HG02870 (cell line): ENCODE results near the gene MMP14.
"Not testable (repeated sequence)": the region's sequence is repeated elsewhere in the genome, so short reads cannot be mapped to it uniquely, and the experiment has no call there.

Source experiments
- ATAC-seq: cut with Tn5 transposase; IDR thresholded peaks from one replicate; pipeline ENCODE4 v1.9.1; 2021; ENCODE audit warnings: mild to moderate bottlenecking, moderate library complexity; ENCODE audit not compliant: unreplicated experiment

Gene MMP14

DNA sequence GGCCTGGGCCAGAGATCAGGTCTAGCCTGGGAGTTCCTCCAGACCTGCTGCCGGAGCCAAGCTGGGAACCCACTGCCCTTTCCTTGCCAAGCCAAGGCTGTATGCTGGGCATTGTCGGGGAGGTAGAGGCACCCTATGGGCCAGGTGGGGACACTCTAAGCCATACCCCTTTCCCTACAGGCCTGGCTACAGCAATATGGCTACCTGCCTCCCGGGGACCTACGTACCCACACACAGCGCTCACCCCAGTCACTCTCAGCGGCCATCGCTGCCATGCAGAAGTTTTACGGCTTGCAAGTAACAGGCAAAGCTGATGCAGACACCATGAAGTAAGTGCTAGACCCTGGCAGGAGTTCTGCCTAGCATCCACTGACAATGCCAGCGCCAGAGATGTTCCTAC lies 4.9 kb downstream of the MMP14 start:
- ATAC-seq, result no peak

- ATAC-seq, result no peak
Measured at GRCh38 chr14:22841769-22842168, 5.4 kb downstream of the MMP14 start.

DNA sequence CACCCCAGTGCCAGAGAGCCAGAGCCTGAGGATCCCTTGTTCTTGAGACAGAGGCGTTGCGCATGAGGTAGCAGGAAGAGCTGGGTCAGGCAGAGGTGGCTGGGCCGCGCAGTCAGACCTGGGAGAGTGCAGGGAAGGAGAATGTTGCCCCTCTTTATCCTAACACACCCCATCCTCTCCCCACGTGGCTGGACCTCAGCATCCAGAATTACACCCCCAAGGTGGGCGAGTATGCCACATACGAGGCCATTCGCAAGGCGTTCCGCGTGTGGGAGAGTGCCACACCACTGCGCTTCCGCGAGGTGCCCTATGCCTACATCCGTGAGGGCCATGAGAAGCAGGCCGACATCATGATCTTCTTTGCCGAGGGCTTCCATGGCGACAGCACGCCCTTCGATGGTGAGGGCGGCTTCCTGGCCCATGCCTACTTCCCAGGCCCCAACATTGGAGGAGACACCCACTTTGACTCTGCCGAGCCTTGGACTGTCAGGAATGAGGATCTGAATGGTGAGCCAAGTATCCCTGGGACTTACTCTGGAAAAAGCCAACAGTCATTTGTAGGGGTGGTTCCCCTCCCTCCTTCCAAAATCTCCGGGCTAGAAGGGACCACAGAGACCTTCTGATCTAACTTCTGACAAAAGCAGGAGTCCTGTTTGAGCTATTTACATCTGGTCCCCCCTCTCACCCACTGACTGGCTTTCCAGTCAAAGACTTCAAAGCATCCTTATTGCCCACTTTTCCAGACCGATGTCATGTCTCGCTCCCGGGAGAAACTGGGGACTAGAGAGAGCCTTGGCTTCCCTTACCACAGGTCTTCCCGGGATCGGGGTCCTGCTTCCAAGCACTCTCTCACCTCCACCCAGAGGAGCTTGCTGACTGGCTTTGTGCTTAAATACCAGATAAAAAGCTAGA lies 6.1 kb downstream of the MMP14 start:
- ATAC-seq, result no peak

GRCh38 chr14:22843123-22843925 lies 6.9 kb downstream of the MMP14 start:
- ATAC-seq, result no peak

DNA sequence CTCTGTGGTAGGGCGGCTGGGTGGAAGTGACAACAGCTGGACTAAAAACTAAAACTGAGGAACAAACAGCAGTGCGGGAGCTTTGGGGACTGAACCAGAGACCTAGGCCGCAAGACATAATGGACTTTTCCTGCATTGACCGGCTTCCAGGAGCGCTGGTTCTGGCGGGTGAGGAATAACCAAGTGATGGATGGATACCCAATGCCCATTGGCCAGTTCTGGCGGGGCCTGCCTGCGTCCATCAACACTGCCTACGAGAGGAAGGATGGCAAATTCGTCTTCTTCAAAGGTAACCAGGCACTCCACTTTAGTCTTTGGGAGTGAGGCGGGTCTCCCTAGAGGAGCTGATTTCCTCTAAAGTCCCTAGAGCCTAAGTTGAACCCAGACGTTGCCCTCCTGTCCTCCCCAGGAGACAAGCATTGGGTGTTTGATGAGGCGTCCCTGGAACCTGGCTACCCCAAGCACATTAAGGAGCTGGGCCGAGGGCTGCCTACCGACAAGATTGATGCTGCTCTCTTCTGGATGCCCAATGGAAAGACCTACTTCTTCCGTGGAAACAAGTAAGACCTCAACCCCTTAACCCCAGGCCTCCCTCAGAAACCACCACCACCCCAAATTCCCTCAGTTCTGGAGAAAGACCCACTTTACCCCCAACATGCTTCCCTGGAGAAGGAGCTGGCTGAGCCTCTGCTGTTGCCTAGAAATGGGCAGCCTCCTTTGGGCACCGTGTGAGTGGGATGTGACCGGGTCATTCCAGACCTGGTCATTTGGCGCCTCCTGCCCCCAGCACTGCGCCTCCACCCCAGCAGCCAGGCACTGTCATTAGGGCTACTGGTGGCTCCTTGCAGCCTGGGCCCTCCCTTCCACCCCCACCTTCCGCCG lies 8.1 kb downstream of the MMP14 start:
- ATAC-seq, result no peak

DNA sequence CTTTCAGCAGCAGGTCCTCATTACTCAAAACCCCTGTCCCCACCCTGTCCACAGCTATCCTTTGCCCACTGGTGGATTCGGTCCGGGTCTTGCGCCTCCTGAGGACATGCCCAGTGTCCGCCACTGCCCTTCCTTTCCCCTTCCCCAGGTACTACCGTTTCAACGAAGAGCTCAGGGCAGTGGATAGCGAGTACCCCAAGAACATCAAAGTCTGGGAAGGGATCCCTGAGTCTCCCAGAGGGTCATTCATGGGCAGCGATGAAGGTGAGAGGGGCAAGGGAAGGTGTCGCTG lies 8.7 kb downstream of the MMP14 start:
- ATAC-seq, result no peak

- no peak for ATAC-seq
Measured at GRCh38 chr14:22845821-22846625, 9.6 kb downstream of the MMP14 start.

DNA sequence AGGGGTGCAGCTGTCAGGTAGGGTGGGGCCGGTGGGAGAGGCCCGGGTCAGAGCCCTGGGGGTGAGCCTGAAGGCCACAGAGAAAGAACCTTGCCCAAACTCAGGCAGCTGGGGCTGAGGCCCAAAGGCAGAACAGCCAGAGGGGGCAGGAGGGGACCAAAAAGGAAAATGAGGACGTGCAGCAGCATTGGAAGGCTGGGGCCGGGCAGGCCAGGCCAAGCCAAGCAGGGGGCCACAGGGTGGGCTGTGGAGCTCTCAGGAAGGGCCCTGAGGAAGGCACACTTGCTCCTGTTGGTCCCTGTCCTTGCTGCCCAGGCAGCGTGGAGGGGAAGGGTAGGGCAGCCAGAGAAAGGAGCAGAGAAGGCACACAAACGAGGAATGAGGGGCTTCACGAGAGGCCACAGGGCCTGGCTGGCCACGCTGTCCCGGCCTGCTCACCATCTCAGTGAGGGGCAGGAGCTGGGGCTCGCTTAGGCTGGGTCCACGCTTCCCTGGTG lies 10.5 kb downstream of the MMP14 start:
- ATAC-seq, result no peak

DNA sequence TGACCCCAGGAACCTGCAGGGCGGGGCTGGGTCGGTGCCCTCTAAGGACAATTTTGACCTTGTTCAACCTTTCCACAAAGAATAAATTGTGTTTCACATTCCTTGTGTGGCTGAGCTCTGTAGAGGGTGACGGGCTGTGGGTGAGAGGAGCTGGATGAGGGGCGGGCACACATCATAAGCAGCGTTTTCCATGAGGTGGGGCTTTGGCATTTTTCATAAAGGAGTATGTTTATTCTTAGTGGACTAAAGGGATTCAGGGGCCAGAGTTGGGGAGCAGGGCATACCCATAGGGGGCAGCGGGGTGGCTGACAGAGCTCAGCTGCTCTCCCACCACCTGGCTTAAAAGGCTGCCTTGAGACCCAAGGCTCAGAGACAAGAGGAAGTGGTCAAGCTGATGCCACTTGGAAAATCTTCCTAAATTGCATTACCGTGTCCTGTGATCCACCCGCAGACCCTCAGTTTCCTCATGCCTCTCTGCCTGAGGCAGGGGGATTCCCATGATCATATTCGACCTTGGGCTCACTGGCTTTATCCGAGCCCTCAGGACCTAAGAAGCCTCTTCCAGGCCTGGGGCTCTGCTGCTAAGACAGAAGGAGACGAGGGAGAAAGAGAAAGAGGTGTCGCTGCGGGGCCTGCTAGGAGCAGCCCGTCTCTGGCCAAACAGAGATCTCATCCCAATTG lies 11.4 kb downstream of the MMP14 start:
- no peak for ATAC-seq

GRCh38 chr14:22848351-22849164 lies 12.2 kb downstream of the MMP14 start:
- ATAC-seq, result no peak

DNA sequence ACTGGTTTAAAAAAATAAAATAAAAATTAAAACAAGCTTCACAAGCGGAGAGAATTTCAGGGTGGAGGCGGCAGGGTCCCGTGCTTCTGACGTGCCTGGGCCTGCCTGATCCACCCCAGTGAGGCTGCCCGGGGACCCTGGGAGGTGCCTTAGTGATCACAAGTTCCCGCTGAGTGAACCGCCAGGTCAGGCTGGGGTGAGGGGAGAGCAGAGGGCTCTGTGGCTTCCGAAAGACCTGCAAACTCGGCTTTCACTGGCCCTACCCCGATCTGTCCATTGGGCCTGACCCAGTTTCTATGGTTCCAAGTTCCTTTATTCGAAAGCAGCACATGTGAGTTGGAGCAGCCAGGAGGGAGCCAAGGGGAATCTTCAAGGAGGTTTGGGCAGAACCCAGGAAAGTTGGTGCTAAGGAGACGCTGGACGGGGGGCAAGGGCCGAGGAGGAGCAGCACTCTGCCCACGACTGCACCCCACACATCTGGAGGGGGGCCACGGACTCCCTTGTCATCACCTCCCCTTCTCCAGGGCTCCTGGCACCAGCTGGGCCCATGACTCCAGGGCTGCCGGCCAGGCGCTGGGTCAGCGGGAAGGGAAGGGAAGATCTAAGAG lies 12.9 kb downstream of the MMP14 start:
- ATAC-seq, result no peak

DNA sequence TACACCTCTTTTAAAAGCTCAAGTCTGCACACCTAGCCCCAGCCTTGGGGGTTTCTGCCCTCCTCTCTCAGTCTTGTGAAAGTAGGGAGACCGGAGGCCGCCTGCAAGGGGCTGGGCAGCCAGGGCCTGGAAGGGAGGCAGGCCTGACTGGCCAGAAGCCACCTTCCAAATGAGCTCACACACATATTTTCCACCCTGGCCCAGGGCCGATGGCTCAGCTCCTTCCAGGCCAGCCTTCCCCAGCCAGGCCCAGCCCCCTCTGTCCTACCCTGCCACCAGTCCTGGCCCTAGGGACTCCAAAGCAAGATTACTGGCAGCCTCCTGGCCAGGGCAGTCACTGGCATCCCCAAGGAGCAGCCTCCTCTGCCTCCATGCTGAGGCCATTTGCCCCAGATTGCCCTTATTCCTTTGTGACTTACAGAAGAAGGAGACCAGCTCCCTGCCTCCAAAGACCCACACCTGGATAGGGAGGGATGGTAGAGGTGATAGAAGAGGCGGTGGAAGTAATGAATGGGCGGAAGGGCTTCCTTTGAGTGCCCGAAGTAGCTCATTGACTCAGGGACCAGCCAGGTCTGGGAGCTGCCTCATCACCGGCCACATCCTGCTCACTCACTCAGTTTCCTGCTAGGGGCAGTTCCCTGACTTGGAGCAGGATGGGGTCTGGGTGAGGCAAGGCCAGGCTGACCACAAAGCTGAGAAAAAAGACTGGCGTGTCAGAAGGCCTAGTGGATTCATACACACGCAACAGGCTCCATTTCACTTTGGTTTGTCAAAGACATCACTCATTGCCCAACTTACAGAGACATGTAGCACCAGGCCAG lies 14.8 kb downstream of the MMP14 start:
- ATAC-seq, result no peak

GRCh38 chr14:22852178-22852577 lies 15.8 kb downstream of the MMP14 start:
- ATAC-seq, result not testable (repeated sequence)

DNA sequence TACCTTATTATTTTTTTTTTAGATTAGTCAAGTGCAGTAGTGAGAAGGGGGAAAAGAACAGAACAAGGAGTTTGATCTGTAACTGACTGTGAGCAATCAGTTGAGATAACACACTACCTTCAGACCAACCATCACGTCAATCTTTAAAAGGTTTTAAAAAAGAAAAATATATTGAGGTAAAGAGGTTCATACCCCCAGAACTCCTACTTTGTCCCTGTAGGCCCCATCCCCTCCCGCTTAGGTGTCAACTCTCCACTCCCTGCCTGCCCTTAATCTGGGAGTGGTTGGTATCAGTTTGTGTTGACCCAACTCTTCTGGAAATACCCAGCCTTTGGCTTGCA lies 16.2 kb downstream of the MMP14 start:
- ATAC-seq, result no peak

DNA sequence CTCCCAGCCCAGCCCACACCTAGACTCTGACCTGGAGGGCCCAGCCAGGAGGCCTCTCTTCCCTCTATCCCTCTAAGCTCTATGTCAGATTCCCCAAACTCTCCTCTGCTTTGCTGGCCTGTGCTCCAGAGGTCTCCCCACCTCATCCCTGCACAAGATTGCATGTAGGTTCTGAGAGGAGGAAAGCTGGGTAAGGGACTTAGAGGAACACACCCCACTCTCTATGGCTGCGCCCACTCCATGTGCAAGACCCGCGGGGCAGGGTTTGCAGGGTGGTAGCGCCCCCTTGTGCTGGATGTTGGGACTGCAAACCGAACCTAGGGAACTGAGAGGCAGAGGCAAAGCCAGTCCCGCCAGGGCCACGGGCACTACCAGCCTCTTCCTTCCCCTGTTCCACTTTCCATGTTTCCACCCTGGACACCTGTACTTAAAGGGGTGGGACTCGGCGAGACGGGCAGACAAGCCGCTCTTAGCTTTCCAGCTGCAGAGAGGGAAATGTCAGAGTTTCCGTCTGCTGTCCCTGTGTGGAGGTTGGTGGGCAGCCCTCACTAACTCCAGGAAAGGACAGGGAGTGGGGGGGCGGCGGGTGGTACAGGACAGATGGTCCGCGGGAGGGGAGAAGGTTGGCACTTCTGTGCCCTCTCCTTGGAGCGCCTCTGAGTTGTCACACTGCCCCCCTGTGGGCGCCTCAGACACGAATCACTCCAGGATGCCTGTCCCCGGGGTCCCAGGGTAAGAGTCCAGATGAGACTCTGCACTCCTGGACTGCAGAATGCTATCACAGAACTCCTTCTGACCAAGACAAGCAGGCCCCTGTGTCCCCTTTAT lies 16.8 kb downstream of the MMP14 start:
- peak; percentile 74 for ATAC-seq

DNA sequence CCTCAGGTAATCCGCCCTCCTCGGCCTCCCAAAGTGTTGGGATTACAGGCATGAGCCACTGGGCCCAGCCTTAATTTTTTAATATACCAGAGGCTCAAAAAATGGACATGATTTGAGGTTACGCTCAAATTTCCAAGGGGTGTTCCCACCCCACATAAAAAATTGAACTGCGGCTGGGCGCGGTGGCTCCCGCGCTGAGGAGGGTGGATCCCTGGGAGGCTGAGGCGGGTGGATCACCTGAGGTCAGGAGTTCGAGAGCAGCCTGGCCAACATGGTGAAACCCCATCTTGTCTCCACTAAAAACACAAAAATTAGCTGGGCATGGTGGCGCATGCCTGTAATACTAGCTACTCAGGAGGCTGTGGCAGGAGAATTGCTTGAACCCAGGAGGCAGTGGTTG lies 17.9 kb downstream of the MMP14 start:
- ATAC-seq, result not testable (repeated sequence)
